GM12891 (cell line): ENCODE results near the gene NINJ2.

Experiments
- POLR2A ChIP-seq: IDR thresholded peaks from 2 replicates; pipeline ENCODE4 v1.6.1; 2011; ENCODE audit warnings: low read depth, low read length, control low read depth
- POLR2AphosphoS5 ChIP-seq: IDR thresholded peaks from 2 replicates; pipeline ENCODE4 v1.6.1; 2011; ENCODE audit warnings: low read depth, low read length, control low read depth
- TAF1 ChIP-seq: IDR thresholded peaks from 2 replicates; pipeline ENCODE4 v1.6.1; 2011; ENCODE audit warnings: low read depth, low read length, control low read depth

- no peak for TF ChIP-seq POLR2AphosphoS5
- no peak for TF ChIP-seq TAF1
- TF ChIP-seq POLR2A, result no peak
These were observed 31.0 kb downstream of the NINJ2 start for GRCh38 chr12:632102-632696.
